HEK293T (cell line): ENCODE data around the gene CAVIN1.

Experiments used
- BHLHE40 ChIP-seq: fragments of 450-650 bp; IDR thresholded peaks from 2 replicates; pipeline ENCODE4 v1.6.1; 2016; ENCODE audit warnings: mild to moderate bottlenecking, moderate library complexity, borderline replicate concordance
- ELF4 ChIP-seq: fragments of 450-650 bp; IDR thresholded peaks from 2 replicates; pipeline ENCODE4 v1.6.1; 2017; ENCODE audit warnings: antibody characterized with exemption
- FOXK2 ChIP-seq: fragments of 450-650 bp; IDR thresholded peaks from 2 replicates; pipeline ENCODE4 v1.6.1; 2016; ENCODE audit warnings: mild to moderate bottlenecking
- HDGF ChIP-seq: fragments of 450-650 bp; IDR thresholded peaks from 2 replicates; pipeline ENCODE4 v1.6.1; 2017; ENCODE audit warnings: antibody characterized with exemption, borderline replicate concordance
- LEF1 ChIP-seq: fragments of 450-650 bp; IDR thresholded peaks from 2 replicates; pipeline ENCODE4 v1.6.1; 2017; ENCODE audit warnings: mild to moderate bottlenecking, borderline replicate concordance
- NFRKB ChIP-seq: fragments of 450-650 bp; IDR thresholded peaks from 2 replicates; pipeline ENCODE4 v1.6.1; 2016; ENCODE audit warnings: mild to moderate bottlenecking, moderate library complexity
- SP1 ChIP-seq: fragments of 450-650 bp; IDR thresholded peaks from 2 replicates; pipeline ENCODE4 v1.6.1; 2017
- SUZ12 ChIP-seq: fragments of 450-650 bp; IDR thresholded peaks from 2 replicates; pipeline ENCODE4 v1.6.1; 2016; ENCODE audit warnings: mild to moderate bottlenecking
- ZNF384 ChIP-seq: fragments of 450-650 bp; IDR thresholded peaks from 2 replicates; pipeline ENCODE4 v1.6.1; 2016
- TF ChIP-seq, protein P1 (sequence below): fragments of 450-650 bp; IDR thresholded peaks from 2 replicates; pipeline ENCODE4 v1.6.1; 2016

DNA sequence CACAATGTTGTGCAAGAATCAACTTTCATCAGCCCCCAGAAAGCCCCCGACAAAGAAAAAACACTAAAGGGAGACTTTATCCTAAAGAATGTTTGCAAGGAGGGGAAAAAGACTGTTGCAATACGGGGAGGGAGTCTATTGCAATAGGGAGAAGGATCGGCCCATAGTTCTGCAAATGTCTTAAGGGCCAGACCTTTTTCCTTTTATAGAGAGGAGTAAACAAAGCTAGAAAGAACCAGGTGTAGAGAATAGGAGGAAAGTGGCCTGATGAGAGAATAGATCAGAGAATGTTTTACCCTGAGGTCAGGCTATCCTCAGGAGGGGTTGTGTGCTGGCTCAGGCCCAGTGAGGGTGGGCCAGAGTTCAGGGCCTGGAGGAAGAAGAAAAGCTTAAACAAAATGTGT lies 8.7 kb upstream of the CAVIN1 start:
- TF ChIP-seq BHLHE40 (no peak), SUZ12 (no peak), ELF4 (no peak), FOXK2 (no peak), HDGF (no peak), LEF1 (no peak), SP1 (no peak), NFRKB (no peak), ZNF384 (no peak)
- TF ChIP-seq, protein P1, sequence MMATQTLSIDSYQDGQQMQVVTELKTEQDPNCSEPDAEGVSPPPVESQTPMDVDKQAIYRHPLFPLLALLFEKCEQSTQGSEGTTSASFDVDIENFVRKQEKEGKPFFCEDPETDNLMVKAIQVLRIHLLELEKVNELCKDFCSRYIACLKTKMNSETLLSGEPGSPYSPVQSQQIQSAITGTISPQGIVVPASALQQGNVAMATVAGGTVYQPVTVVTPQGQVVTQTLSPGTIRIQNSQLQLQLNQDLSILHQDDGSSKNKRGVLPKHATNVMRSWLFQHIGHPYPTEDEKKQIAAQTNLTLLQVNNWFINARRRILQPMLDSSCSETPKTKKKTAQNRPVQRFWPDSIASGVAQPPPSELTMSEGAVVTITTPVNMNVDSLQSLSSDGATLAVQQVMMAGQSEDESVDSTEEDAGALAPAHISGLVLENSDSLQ, result no peak
